HCT116 (cell line): ENCODE results near the gene RTL10. TPM values are rescaled to one million over a fixed set of nuclear protein-coding genes. Genes with fewer than 3 reads are reported as not detected.

Experiments used
- ATAC-seq: fragments of 200-7000 bp; cut with Tn5 transposase; 2 replicates; pipeline ENCODE4 v1.9.1; 2020; ENCODE audit warnings: mild to moderate bottlenecking, moderate library complexity
- BruUV-seq: library from RNA; stranded (reverse); fragments of 400-500 nt; replicated peaks from 2 replicates; lab custom pipeline; 2021; lab: Mats Ljungman, UMichigan
- CTCF ChIA-PET: fragments of 300-600 bp; sonication (Branson Sonifier 250); formaldehyde crosslinking; loops from one replicate; lab custom pipeline; 2021; ENCODE audit warnings: antibody characterized with exemption; lab: Charles Lee
- POLR2A ChIA-PET: fragments of 300-600, 350-600 bp; sonication (Branson Sonifier 250); formaldehyde crosslinking; loops from one replicate; lab custom pipeline; 2021; ENCODE audit warnings: antibody characterized with exemption; lab: Charles Lee
- RAD21 ChIA-PET, 2 experiments: fragments of 300-600 bp; sonication (Branson Sonifier 250); formaldehyde crosslinking; loops; one replicate each; lab custom pipeline; 2023; ENCODE audit warnings: low total read pairs in 2 of 2; ENCODE audit not compliant: uncharacterized antibody in 2 of 2, unreplicated experiment in 2 of 2, low non-redundant PET in 1 of 2; lab: Charles Lee
- DNase-seq: peaks from one replicate; pipeline ENCODE4 v3.0.0-alpha.2; 2010; ENCODE audit warnings: low read depth, low spot score
- H2AFZ ChIP-seq: fragments of 200-600 bp; shearing (Covaris generic), sonication (generic); 2 replicates; pipeline ENCODE4 v1.6.1; 2017; ENCODE audit warnings: low read depth, mixed run types, mixed read lengths, antibody characterized with exemption, low read length; ENCODE audit not compliant: poor library complexity, severe bottlenecking
- H3K27ac ChIP-seq: 2 replicates; pipeline ENCODE4 v1.5.1; 2012; ENCODE audit warnings: low read depth, low read length
- H3K27me3 ChIP-seq: fragments of 200-600 bp; sonication (generic); 2 replicates; pipeline ENCODE4 v1.6.1; 2016; ENCODE audit warnings: mixed run types, low read length, mixed read lengths; ENCODE audit not compliant: insufficient read depth
- H3K36me3 ChIP-seq, 2 experiments: fragments of 200-500 bp in 1 of 2; fragments of 200-600 bp in 1 of 2; sonication (Bioruptor generic) in 1 of 2; sonication (generic) in 1 of 2; 2 replicates each; pipeline versions ENCODE4 v1.5.1 to v1.6.1; 2014 to 2016; ENCODE audit warnings: low read length in 2 of 2, inconsistent platforms in 1 of 2, mixed read lengths in 1 of 2, mixed run types in 1 of 2; ENCODE audit not compliant: insufficient read depth in 2 of 2, control insufficient read depth in 1 of 2
- H3K4me1 ChIP-seq, 2 experiments: fragments of 200-600 bp in 1 of 2; sonication (generic) in 1 of 2; 2 replicates each; pipeline versions ENCODE4 v1.5.1 to v1.6.1; 2012 to 2017; ENCODE audit warnings: low read length in 2 of 2, inconsistent platforms in 1 of 2, mild to moderate bottlenecking in 1 of 2, mixed read lengths in 1 of 2, mixed run types in 1 of 2, moderate library complexity in 1 of 2; ENCODE audit not compliant: insufficient read depth in 2 of 2, control insufficient read depth in 1 of 2
- H3K4me2 ChIP-seq: fragments of 200-600 bp; sonication (generic); 2 replicates; pipeline ENCODE4 v1.6.1; 2017; ENCODE audit warnings: mixed run types, low read length, mixed read lengths
- H3K4me3 ChIP-seq, 2 experiments: fragments of 200-600 bp in 1 of 2; sonication (generic) in 1 of 2; replicated peaks in 1 of 2; 2 replicates each; pipeline ENCODE4 v1.5.1; 2011 to 2016; ENCODE audit warnings: low read length in 2 of 2, control low read depth in 1 of 2, low read depth in 1 of 2, mild to moderate bottlenecking in 1 of 2, mixed read lengths in 1 of 2, mixed run types in 1 of 2
- H3K79me2 ChIP-seq: fragments of 200-600 bp; sonication (generic); 2 replicates; pipeline ENCODE4 v1.6.1; 2017; ENCODE audit warnings: mild to moderate bottlenecking, mixed run types, low read length, moderate library complexity, mixed read lengths; ENCODE audit not compliant: insufficient read depth
- H3K9ac ChIP-seq: fragments of 200-600 bp; sonication (generic); 2 replicates; pipeline ENCODE4 v1.6.1; 2016; ENCODE audit warnings: low read length, mixed read lengths
- H3K9me2 ChIP-seq: fragments of 200-600 bp; sonication (generic), shearing (Covaris generic); 2 replicates; pipeline ENCODE4 v1.6.1; 2017; ENCODE audit warnings: mixed run types, mild to moderate bottlenecking, moderate library complexity; ENCODE audit not compliant: insufficient read depth
- H3K9me3 ChIP-seq, 2 experiments: fragments of 200-500 bp in 1 of 2; fragments of 200-600 bp in 1 of 2; sonication (Bioruptor generic) in 1 of 2; sonication (generic) in 1 of 2; 2 replicates each; pipeline ENCODE4 v1.6.1; 2014 to 2017; ENCODE audit warnings: low read length in 2 of 2, mixed read lengths in 2 of 2, inconsistent platforms in 1 of 2, low read depth in 1 of 2, mild to moderate bottlenecking in 1 of 2, mixed run types in 1 of 2, moderate library complexity in 1 of 2; ENCODE audit not compliant: control insufficient read depth in 1 of 2, insufficient read depth in 1 of 2
- H4K20me1 ChIP-seq: fragments of 200-600 bp; sonication (generic), shearing (Covaris generic); 2 replicates; pipeline ENCODE4 v1.6.1; 2017; ENCODE audit warnings: mixed run types, mild to moderate bottlenecking, moderate library complexity; ENCODE audit not compliant: insufficient read depth
- EGR1 ChIP-seq: IDR thresholded peaks from 2 replicates; pipeline ENCODE4 v1.6.1; 2012; ENCODE audit warnings: low read depth
- ELF1 ChIP-seq: IDR thresholded peaks from 2 replicates; pipeline ENCODE4 v1.6.1; 2012; ENCODE audit warnings: low read depth, borderline replicate concordance
- EZH2phosphoT487 ChIP-seq: fragments of 200-600 bp; IDR thresholded peaks from 2 replicates; pipeline ENCODE4 v1.6.1; 2018; ENCODE audit warnings: antibody characterized with exemption, borderline replicate concordance
- FOSL1 ChIP-seq: IDR thresholded peaks from 2 replicates; pipeline ENCODE4 v1.6.1; 2012; ENCODE audit warnings: low read depth
- JUND ChIP-seq: IDR thresholded peaks from 2 replicates; pipeline ENCODE4 v1.6.1; 2012
- POLR2AphosphoS5 ChIP-seq: IDR thresholded peaks from 2 replicates; pipeline ENCODE4 v1.6.1; 2011; ENCODE audit warnings: mild to moderate bottlenecking, low read depth, low read length, moderate library complexity
- RAD21 ChIP-seq: IDR thresholded peaks from 2 replicates; pipeline ENCODE4 v1.6.1; 2012; ENCODE audit warnings: low read depth, mild to moderate bottlenecking
- SIN3A ChIP-seq: IDR thresholded peaks from 2 replicates; pipeline ENCODE4 v1.6.1; 2012; ENCODE audit warnings: low read depth
- SP1 ChIP-seq: IDR thresholded peaks from 2 replicates; pipeline ENCODE4 v1.6.1; 2012; ENCODE audit warnings: low read depth
- SRF ChIP-seq: IDR thresholded peaks from 2 replicates; pipeline ENCODE4 v1.6.1; 2012; ENCODE audit warnings: low read depth
- TCF7L2 ChIP-seq: IDR thresholded peaks from 2 replicates; pipeline ENCODE4 v1.7.0; 2011; ENCODE audit warnings: borderline replicate concordance, inconsistent platforms; ENCODE audit not compliant: insufficient read depth, insufficient read length; ENCODE audit errors: extremely low read depth
- ZNF274 ChIP-seq: fragments of 200-500 bp; sonication (Bioruptor generic); IDR thresholded peaks from 2 replicates; pipeline ENCODE4 v1.6.1; 2014; ENCODE audit warnings: mild to moderate bottlenecking, low read depth, low read length, inconsistent platforms
- intact Hi-C: fragments of 100-400 bp; cut with micrococcal nuclease; formaldehyde crosslinking; loops from 2 replicates; pipeline ENCODE4 v1.10.0; 2022
- total RNA-seq: library from RNA; stranded (reverse); gene quantifications from one replicate; pipeline ENCODE4 v1.2.1, GENCODE V29; 2021; ENCODE audit not compliant: unreplicated experiment
- TF ChIP-seq, protein P1 (sequence below): IDR thresholded peaks from 2 replicates; pipeline ENCODE4 v1.6.1; 2012; ENCODE audit warnings: low read depth
- TF ChIP-seq, protein P2 (sequence below): IDR thresholded peaks from 2 replicates; pipeline ENCODE4 v1.6.1; 2012
- TF ChIP-seq, protein P3 (sequence below): IDR thresholded peaks from 2 replicates; pipeline ENCODE4 v1.6.1; 2011; ENCODE audit warnings: mild to moderate bottlenecking, low read length, moderate library complexity; ENCODE audit not compliant: insufficient replicate concordance; ENCODE audit errors: extremely low read depth
- TF ChIP-seq, protein P4 (sequence below), 3 experiments: fragments of 200-600 bp in 1 of 3; sonication (generic) in 1 of 3; IDR thresholded peaks in 2 of 3; conservative IDR thresholded peaks in 1 of 3; 2 replicates each; pipeline ENCODE4 v1.5.1; 2012 to 2017; ENCODE audit warnings: low read depth in 2 of 3, low read length in 2 of 3, antibody characterized with exemption in 1 of 3, borderline replicate concordance in 1 of 3, control low read depth in 1 of 3, mild to moderate bottlenecking in 1 of 3, mixed read lengths in 1 of 3, mixed run types in 1 of 3, moderate library complexity in 1 of 3; ENCODE audit not compliant: insufficient read depth in 1 of 3
- TF ChIP-seq, protein P5 (sequence below): IDR thresholded peaks from 2 replicates; pipeline ENCODE4 v1.6.1; 2012

RTL10 gene
- total RNA-seq, 1 experiment from 2014 or later, result 24.6 TPM

DNA sequence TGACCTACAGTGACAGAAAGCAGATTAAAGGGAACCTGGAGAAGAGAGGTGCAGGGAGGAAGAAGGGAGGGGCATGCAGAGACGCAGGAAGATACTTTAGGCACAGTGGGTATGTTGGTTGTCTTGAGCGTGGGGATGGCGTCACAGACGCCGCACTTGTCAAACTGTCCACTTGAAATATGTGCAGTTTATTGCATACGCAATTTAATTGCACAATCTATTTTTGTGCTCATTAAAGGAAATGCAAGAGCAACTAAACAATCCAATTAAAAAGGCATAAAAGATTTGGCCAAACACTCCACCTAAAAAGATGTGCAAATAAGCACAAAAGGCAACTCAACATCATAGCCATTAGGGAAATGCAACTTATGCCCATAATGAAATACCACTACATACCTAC lies 16.8 kb downstream of the RTL10 start:
- BruUV-seq, result no TSS peak
- no peak for ATAC-seq
- Histone ChIP-seq H3K4me1 (peaks cover 0 to 5% of the 10 kb centered on the region in 2 experiments; a peak in 1 of 4 replicates), H4K20me1 (no peaks in the 10 kb centered on the region; the same call in none of the 2 replicates), H2AFZ (no peak overlapping the region), H3K27me3 (no peaks in the 10 kb centered on the region), H3K9ac (no peak overlapping the region), H3K4me3 (no peak overlapping the region), H3K27ac (no peak overlapping the region), H3K9me2 (no peaks in the 10 kb centered on the region), H3K79me2 (0 out of 2 replicates have a peak, but pooled peaks cover 5% of the 10 kb centered on the region), H3K9me3 (no peaks in the 10 kb centered on the region), H3K36me3 (no peaks in the 10 kb centered on the region), H3K4me2 (no peak overlapping the region)
- intact Hi-C loops, result no loop called here
- TF ChIP-seq, protein P1, sequence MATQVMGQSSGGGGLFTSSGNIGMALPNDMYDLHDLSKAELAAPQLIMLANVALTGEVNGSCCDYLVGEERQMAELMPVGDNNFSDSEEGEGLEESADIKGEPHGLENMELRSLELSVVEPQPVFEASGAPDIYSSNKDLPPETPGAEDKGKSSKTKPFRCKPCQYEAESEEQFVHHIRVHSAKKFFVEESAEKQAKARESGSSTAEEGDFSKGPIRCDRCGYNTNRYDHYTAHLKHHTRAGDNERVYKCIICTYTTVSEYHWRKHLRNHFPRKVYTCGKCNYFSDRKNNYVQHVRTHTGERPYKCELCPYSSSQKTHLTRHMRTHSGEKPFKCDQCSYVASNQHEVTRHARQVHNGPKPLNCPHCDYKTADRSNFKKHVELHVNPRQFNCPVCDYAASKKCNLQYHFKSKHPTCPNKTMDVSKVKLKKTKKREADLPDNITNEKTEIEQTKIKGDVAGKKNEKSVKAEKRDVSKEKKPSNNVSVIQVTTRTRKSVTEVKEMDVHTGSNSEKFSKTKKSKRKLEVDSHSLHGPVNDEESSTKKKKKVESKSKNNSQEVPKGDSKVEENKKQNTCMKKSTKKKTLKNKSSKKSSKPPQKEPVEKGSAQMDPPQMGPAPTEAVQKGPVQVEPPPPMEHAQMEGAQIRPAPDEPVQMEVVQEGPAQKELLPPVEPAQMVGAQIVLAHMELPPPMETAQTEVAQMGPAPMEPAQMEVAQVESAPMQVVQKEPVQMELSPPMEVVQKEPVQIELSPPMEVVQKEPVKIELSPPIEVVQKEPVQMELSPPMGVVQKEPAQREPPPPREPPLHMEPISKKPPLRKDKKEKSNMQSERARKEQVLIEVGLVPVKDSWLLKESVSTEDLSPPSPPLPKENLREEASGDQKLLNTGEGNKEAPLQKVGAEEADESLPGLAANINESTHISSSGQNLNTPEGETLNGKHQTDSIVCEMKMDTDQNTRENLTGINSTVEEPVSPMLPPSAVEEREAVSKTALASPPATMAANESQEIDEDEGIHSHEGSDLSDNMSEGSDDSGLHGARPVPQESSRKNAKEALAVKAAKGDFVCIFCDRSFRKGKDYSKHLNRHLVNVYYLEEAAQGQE, result no peak
- TF ChIP-seq TCF7L2 (no peak), JUND (no peak), SP1 (no peak), POLR2AphosphoS5 (no peak), FOSL1 (no peak), SRF (no peak), ELF1 (no peak), RAD21 (no peak), ZNF274 (no peak), EGR1 (no peak), SIN3A (no peak), EZH2phosphoT487 (no peak)
- TF ChIP-seq, protein P2, sequence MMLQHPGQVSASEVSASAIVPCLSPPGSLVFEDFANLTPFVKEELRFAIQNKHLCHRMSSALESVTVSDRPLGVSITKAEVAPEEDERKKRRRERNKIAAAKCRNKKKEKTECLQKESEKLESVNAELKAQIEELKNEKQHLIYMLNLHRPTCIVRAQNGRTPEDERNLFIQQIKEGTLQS, result no peak
- TF ChIP-seq, protein P3, sequence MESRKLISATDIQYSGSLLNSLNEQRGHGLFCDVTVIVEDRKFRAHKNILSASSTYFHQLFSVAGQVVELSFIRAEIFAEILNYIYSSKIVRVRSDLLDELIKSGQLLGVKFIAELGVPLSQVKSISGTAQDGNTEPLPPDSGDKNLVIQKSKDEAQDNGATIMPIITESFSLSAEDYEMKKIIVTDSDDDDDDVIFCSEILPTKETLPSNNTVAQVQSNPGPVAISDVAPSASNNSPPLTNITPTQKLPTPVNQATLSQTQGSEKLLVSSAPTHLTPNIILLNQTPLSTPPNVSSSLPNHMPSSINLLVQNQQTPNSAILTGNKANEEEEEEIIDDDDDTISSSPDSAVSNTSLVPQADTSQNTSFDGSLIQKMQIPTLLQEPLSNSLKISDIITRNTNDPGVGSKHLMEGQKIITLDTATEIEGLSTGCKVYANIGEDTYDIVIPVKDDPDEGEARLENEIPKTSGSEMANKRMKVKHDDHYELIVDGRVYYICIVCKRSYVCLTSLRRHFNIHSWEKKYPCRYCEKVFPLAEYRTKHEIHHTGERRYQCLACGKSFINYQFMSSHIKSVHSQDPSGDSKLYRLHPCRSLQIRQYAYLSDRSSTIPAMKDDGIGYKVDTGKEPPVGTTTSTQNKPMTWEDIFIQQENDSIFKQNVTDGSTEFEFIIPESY, result no peak
- TF ChIP-seq, protein P4, sequence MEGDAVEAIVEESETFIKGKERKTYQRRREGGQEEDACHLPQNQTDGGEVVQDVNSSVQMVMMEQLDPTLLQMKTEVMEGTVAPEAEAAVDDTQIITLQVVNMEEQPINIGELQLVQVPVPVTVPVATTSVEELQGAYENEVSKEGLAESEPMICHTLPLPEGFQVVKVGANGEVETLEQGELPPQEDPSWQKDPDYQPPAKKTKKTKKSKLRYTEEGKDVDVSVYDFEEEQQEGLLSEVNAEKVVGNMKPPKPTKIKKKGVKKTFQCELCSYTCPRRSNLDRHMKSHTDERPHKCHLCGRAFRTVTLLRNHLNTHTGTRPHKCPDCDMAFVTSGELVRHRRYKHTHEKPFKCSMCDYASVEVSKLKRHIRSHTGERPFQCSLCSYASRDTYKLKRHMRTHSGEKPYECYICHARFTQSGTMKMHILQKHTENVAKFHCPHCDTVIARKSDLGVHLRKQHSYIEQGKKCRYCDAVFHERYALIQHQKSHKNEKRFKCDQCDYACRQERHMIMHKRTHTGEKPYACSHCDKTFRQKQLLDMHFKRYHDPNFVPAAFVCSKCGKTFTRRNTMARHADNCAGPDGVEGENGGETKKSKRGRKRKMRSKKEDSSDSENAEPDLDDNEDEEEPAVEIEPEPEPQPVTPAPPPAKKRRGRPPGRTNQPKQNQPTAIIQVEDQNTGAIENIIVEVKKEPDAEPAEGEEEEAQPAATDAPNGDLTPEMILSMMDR (IDR thresholded peaks at IDR 0.05 in 2 of 3, conservative IDR thresholded peaks at IDR 0.05 in 1 of 3; ENCODE audit: borderline replicate concordance in 1 of 3, insufficient read depth in 1 of 3, low read depth in 2 of 3, low read length in 2 of 3), result no peak
- TF ChIP-seq, protein P5, sequence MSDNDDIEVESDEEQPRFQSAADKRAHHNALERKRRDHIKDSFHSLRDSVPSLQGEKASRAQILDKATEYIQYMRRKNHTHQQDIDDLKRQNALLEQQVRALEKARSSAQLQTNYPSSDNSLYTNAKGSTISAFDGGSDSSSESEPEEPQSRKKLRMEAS, result no peak
- POLR2A ChIA-PET, result no interaction called here
- RAD21 ChIA-PET, result no interaction called here
- CTCF ChIA-PET, result no interaction called here
- no peak for DNase-seq
